Ovary (tissue), 9 donors: ENCODE results near the gene ROMO1. TPM values are rescaled to one million over a fixed set of nuclear protein-coding genes. Genes with fewer than 3 reads are reported as not detected.

Experiments
- DNase-seq, 5 donors: peaks; one replicate each; pipeline ENCODE4 v3.0.0-alpha.2; 2019 to 2020
- H3K27ac ChIP-seq, 2 donors: fragments of 200-600 bp; one replicate each; pipeline versions ENCODE4 v1.5.1 to v1.8.0; 2019 to 2022
- H3K27me3 ChIP-seq: fragments of 200-600 bp; one replicate; pipeline ENCODE4 v1.8.0; 2022
- H3K36me3 ChIP-seq: fragments of 200-600 bp; sonication (generic); one replicate; pipeline ENCODE4 v1.5.1; 2019
- H3K4me1 ChIP-seq: one replicate; pipeline ENCODE4 v1.8.1; 2013; ENCODE audit warnings: mild to moderate bottlenecking, moderate library complexity; ENCODE audit not compliant: insufficient read depth
- H3K4me3 ChIP-seq: fragments of 200-600 bp; sonication (generic); one replicate; pipeline ENCODE4 v1.5.1; 2017
- H3K9me3 ChIP-seq, 2 donors: fragments of 200-600 bp in 1 of 2; sonication (generic) in 1 of 2; one replicate each; pipeline versions ENCODE4 v1.5.1 to v1.8.1; 2013 to 2019; ENCODE audit warnings: mild to moderate bottlenecking in 1 of 2, moderate library complexity in 1 of 2
- CTCF ChIP-seq, 3 donors: fragments of 450-650 bp in 2 of 3; fragments of 200-600 bp in 1 of 3; IDR thresholded peaks; one replicate each; pipeline versions ENCODE4 v1.5.1 to v1.8.0; 2016 to 2022; ENCODE audit warnings: antibody characterized with exemption in 3 of 3, mild to moderate bottlenecking in 1 of 3
- EP300 ChIP-seq: sonication (generic); formaldehyde crosslinking; IDR thresholded peaks from one replicate; pipeline ENCODE4 v1.6.1; 2017; ENCODE audit warnings: antibody characterized with exemption
- POLR2A ChIP-seq: fragments of 450-650 bp; IDR thresholded peaks from one replicate; pipeline ENCODE4 v1.6.1; 2017; ENCODE audit warnings: antibody characterized with exemption, mild to moderate bottlenecking, moderate library complexity
- WGBS, 3 donors: extraction: QIAGEN DNeasy Blood & Tissue Kit in 1 of 3; methylation state at CpG; one replicate each; pipeline versions ENCODE4 v1.1.5 to v1.1.7; 2013 to 2017; 5-methylcytosine and 5-hydroxymethylcytosine counted together
- intact Hi-C, 4 donors: fragments of 100-400 bp; cut with DNase I; formaldehyde crosslinking; loops; one replicate each; pipeline versions ENCODE4 v1.11.0 to v1.15.1; 2022 to 2023
- polyA plus RNA-seq, 2 donors: library from polyadenylated mRNA; stranded (reverse); fragments of 200-250 nt in 1 of 2; fragments of 350-450 nt in 1 of 2; fragmentation: Illumina TruSeq in 1 of 2; extraction: RNeasy Lipid Tissue Mini Kit (QIAGEN cat#74804) in 1 of 2; gene quantifications; one replicate each; pipeline ENCODE4 v1.2.3, GENCODE V29; 2013 to 2014
- total RNA-seq, 7 donors: library from RNA; depleted of rRNA in 2 of 7; stranded (reverse); fragments of >200 nt in 2 of 7; fragmentation: NEBNext Ultra II Directional in 3 of 7; extraction: Animal tissue kit (Norgen Biotek cat#: 25700) in 3 of 7; gene quantifications; one replicate each; pipeline versions ENCODE4 v1.1.0 to v1.2.4, GENCODE V29; 2016 to 2023
- donor health status: DM: no; HTN: no; CAD: no; lungs with moderate emphysema.
- donor health status: DM: no; HTN: no; CAD: no.
- donor health status: Bipolar disorder and iron deficiency.
- donor health status: DM: yes; HTN: yes; CAD: no.
- donor health status: DM: no; HTN: no; CAD: no.
- donor health status: DM: yes; HTN: yes; CAD: no.

The ROMO1 gene
- total and polyA plus RNA-seq, 9 donors, result 23.2 to 404 (median 112) TPM

- H3K36me3 ChIP-seq, result no peaks in the 10 kb centered on the region
Measured at GRCh38 chr20:35708502-35708901, 9.3 kb downstream of the ROMO1 start.

GRCh38 chr20:35709259-35709658 is 10.1 kb downstream of the ROMO1 start:
- TF ChIP-seq POLR2A, result no peak
- no peak for TF ChIP-seq EP300
- no peak for TF ChIP-seq CTCF (IDR thresholded peaks at IDR 0.05)
- 76 to 87% (median 82%) methylated on average over 1 of the region's 1 CpG for WGBS, 3 donors
- Histone ChIP-seq H3K27ac (no peak overlapping the region), H3K27me3 (no peaks in the 10 kb centered on the region), H3K4me1 (no peaks in the 10 kb centered on the region), H3K9me3 (no peaks in the 10 kb centered on the region), H3K36me3 (no peaks in the 10 kb centered on the region), H3K4me3 (no peak overlapping the region)
- intact Hi-C loops, result no loop called here
- no peak for DNase-seq

More at GRCh38 chr20:35708502-35708901, 9.3 kb downstream of the ROMO1 start:
- DNase-seq, result no peak
- Histone ChIP-seq H3K4me1 (no peaks in the 10 kb centered on the region), H3K27ac (no peak overlapping the region), H3K4me3 (no peak overlapping the region), H3K27me3 (no peaks in the 10 kb centered on the region), H3K9me3 (no peaks in the 10 kb centered on the region)
- intact Hi-C loops, result no loop called here
- no peak for TF ChIP-seq EP300
- no peak for TF ChIP-seq CTCF (IDR thresholded peaks at IDR 0.05)
- no peak for TF ChIP-seq POLR2A
- WGBS, 3 donors, result 28 to 38% (median 28%) methylated on average over 1 of the region's 1 CpG

GRCh38 chr20:35710039-35710438 is 10.8 kb downstream of the ROMO1 start:
- Histone ChIP-seq H3K27me3 (no peaks in the 10 kb centered on the region), H3K9me3 (no peaks in the 10 kb centered on the region), H3K36me3 (no peaks in the 10 kb centered on the region), H3K27ac (no peak overlapping the region), H3K4me3 (no peak overlapping the region), H3K4me1 (no peaks in the 10 kb centered on the region)
- DNase-seq, result no peak
- intact Hi-C loops, result no loop called here
- TF ChIP-seq EP300 (no peak), CTCF (IDR thresholded peaks at IDR 0.05) (no peak), POLR2A (no peak)

DNA sequence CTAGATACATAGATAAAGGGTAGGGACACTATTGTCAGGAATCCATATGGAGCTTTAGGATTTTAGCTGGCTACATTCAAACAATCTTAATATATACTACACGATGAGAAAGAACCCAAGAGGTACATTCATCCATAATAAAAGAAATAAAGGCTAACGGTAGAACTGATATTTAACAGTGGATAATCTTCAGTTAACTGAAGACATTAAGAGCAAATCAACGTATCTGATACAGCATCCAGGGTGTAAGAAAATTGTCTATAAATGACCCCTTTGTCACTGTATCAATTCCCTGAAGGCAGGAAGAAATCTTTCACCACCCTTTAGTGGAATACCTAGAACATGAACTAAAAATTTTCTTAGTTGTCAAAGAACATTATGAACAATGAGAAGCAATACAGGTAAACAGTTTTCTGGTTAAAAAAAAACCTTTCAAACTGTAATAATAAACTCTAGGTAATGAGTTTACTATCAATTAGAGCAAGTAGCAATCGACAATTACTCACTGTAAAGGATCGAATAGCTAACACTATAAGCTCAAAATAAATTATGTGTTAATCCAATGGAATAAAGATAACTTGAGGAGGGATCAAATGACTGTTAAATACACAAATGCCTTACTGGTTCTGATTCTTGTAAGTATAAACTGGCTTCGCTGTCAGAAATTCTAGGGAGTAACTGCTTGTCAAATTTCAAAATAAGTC is 11.8 kb downstream of the ROMO1 start:
- H3K9me3 ChIP-seq, result no peaks in the 10 kb centered on the region
- no peak overlapping the region for H3K27ac ChIP-seq
- 54 to 66% (median 60%) methylated on average over 6 of the region's 6 CpGs for WGBS, 3 donors
- H3K4me1 ChIP-seq, result no peaks in the 10 kb centered on the region
- TF ChIP-seq CTCF (IDR thresholded peaks at IDR 0.05) (no peak), EP300 (no peak), POLR2A (no peak)
- DNase-seq, result no peak
- H3K36me3 ChIP-seq, result no peaks in the 10 kb centered on the region
- intact Hi-C loops, result no loop called here
- no peak overlapping the region for H3K4me3 ChIP-seq
- no peaks in the 10 kb centered on the region for H3K27me3 ChIP-seq
